ENCODE data around the gene RDX. TPM values are rescaled to one million over a fixed set of nuclear protein-coding genes. Genes with fewer than 3 reads are reported as not detected.

The RDX gene
- total and polyA plus RNA-seq, 2 of the 13 experiments (the other 11 are each of a cell fraction or from before 2014, with no cell fraction given): 20.7 to 63.1 TPM

GRCh38 chr11:110295086-110295485, 1.3 kb downstream of the RDX start (continued):
- no peak for TF ChIP-seq ZNF414 (CRISPR knock-in tag; IDR thresholded peaks at IDR 0.05)

- Histone ChIP-seq H3K4me1 (ENCODE audit: insufficient read depth, low read length) (peaks cover 77% of the 10 kb centered on the region), H4K20me1 (ENCODE audit: insufficient read depth, low read length) (peaks cover 30% of the 10 kb centered on the region)
- intact Hi-C loops (cut with micrococcal nuclease; ENCODE audit: unreplicated experiment): loop anchor here (5.0 kb wide), 1 partner anchor 37 kb away; no protein-coding TSS in a partner anchor
Measured at GRCh38 chr11:110294509-110294908, 1.9 kb downstream of the RDX start.

GRCh38 chr11:110293389-110293788, 3.0 kb downstream of the RDX start:
- intact Hi-C loops (cut with micrococcal nuclease; ENCODE audit: unreplicated experiment): loop anchor here (5.0 kb wide), 1 partner anchor 36 kb away; no protein-coding TSS in a partner anchor
- no TSS peak for BruUV-seq (replicated peaks)

More at GRCh38 chr11:110294509-110294908, 1.9 kb downstream of the RDX start:
- ChIA-PET POLR2A (interaction anchor here (1.2 kb wide), 1 partner anchor 69 kb away, joined by 3 read pairs; no protein-coding TSS in a partner anchor), CTCF (ENCODE audit: low intra/inter-chr PET ratio, low total read pairs) (no interaction called here)
- no peak overlapping the region for H2AFZ ChIP-seq (ENCODE audit: low read length)
- H3K4me2 ChIP-seq (ENCODE audit: low read depth, low read length): peak overlapping the region; percentile 77
- H3K4me3 ChIP-seq (replicated peaks in 1 of 3; ENCODE audit: insufficient read depth in 1 of 3, low read depth in 2 of 3, low read length in 3 of 3): peak overlapping the region; percentile 79 to 92 (median 91); a peak in 4 of 6 replicates
- H3K27ac ChIP-seq (ENCODE audit: extremely low read length, insufficient read depth, low read length): no peak overlapping the region
- TF ChIP-seq ZFP36L2 (CRISPR knock-in tag; IDR thresholded peaks at IDR 0.05) (no peak), KLF12 (CRISPR knock-in tag; IDR thresholded peaks at IDR 0.05; ENCODE audit: borderline replicate concordance) (no peak), HNF4G (IDR thresholded peaks at IDR 0.05; ENCODE audit: borderline replicate concordance, low read depth, low read length) (no peak), HNF4G (CRISPR knock-in tag; IDR thresholded peaks at IDR 0.05; ENCODE audit: borderline replicate concordance, low read depth) (no peak), REPIN1 (CRISPR knock-in tag; IDR thresholded peaks at IDR 0.05; ENCODE audit: borderline replicate concordance, low read depth) (no peak), ZNF615 (CRISPR knock-in tag; IDR thresholded peaks at IDR 0.05; ENCODE audit: borderline replicate concordance) (no peak), PHF20 (CRISPR knock-in tag; IDR thresholded peaks at IDR 0.05) (no peak), ZNF674 (CRISPR knock-in tag; IDR thresholded peaks at IDR 0.05; ENCODE audit: low read depth) (no peak), MTF2 (CRISPR knock-in tag; IDR thresholded peaks at IDR 0.05; ENCODE audit: borderline replicate concordance) (no peak), ZNF547 (CRISPR knock-in tag; IDR thresholded peaks at IDR 0.05) (no peak)
- H3K27me3 ChIP-seq (ENCODE audit: control insufficient read depth in 1 of 2, insufficient read depth in 2 of 2, low read length in 2 of 2): no peaks in the 10 kb centered on the region
- peak overlapping the region; percentile 93; the same call in 1 of the 2 replicates for H3K9ac ChIP-seq (ENCODE audit: insufficient read depth, low read depth, low read length)
- no TSS peak for BruUV-seq (replicated peaks)
- WGBS (ENCODE audit: low lambda C conversion rate): 59% methylated on average over 6 of the region's 6 CpGs
- peaks cover 60% of the 10 kb centered on the region for H3K79me2 ChIP-seq (ENCODE audit: insufficient read depth, low read length)
- in situ Hi-C loops (cut with HindIII; ENCODE audit: extremely low pct_ligation_motif_present, low pct_unique_long_range_greater_than_20kb): no loop called here
- FAIRE-seq (no peak), DNase-seq (ENCODE audit: low spot score) (no peak), ATAC-seq (no peak)
- no peaks in the 10 kb centered on the region for H3K9me3 ChIP-seq (ENCODE audit: low read length)
- no peaks in the 10 kb centered on the region for H3K36me3 ChIP-seq (replicated peaks in 1 of 2; ENCODE audit: control insufficient read depth in 1 of 2, insufficient read depth in 2 of 2, low read length in 2 of 2)

More at GRCh38 chr11:110293389-110293788, 3.0 kb downstream of the RDX start:
- no peak overlapping the region for H2AFZ ChIP-seq (ENCODE audit: low read length)
- no peak overlapping the region for H3K27ac ChIP-seq (ENCODE audit: extremely low read length, insufficient read depth, low read length)
- ChIA-PET CTCF (ENCODE audit: low intra/inter-chr PET ratio, low total read pairs) (no interaction called here), POLR2A (no interaction called here)
- H3K79me2 ChIP-seq (ENCODE audit: insufficient read depth, low read length): peaks cover 71% of the 10 kb centered on the region
- no peaks in the 10 kb centered on the region for H3K9me3 ChIP-seq (ENCODE audit: low read length)
- FAIRE-seq: no peak
- no peak overlapping the region; a peak in 1 of 6 replicates for H3K4me3 ChIP-seq (replicated peaks in 1 of 3; ENCODE audit: insufficient read depth in 1 of 3, low read depth in 2 of 3, low read length in 3 of 3)
- no peak for ATAC-seq
- no peak overlapping the region for H3K9ac ChIP-seq (ENCODE audit: insufficient read depth, low read depth, low read length)
- in situ Hi-C loops (cut with HindIII; ENCODE audit: extremely low pct_ligation_motif_present, low pct_unique_long_range_greater_than_20kb): no loop called here
- H3K4me1 ChIP-seq (ENCODE audit: insufficient read depth, low read length): peaks cover 67% of the 10 kb centered on the region
- H3K36me3 ChIP-seq (replicated peaks in 1 of 2; ENCODE audit: control insufficient read depth in 1 of 2, insufficient read depth in 2 of 2, low read length in 2 of 2): no peaks in the 10 kb centered on the region
- peak overlapping the region; percentile 77 for H3K4me2 ChIP-seq (ENCODE audit: low read depth, low read length)
- H4K20me1 ChIP-seq (ENCODE audit: insufficient read depth, low read length): peaks cover 33% of the 10 kb centered on the region
- no peak for TF ChIP-seq SMAD3 (CRISPR knock-in tag; IDR thresholded peaks at IDR 0.05)
- no peak for TF ChIP-seq ZBTB25 (CRISPR knock-in tag; IDR thresholded peaks at IDR 0.05)
- TF ChIP-seq ZXDC (CRISPR knock-in tag; IDR thresholded peaks at IDR 0.05): no peak
- no peak for TF ChIP-seq MZF1 (CRISPR knock-in tag; IDR thresholded peaks at IDR 0.05; ENCODE audit: borderline replicate concordance)
- TF ChIP-seq NFIB (CRISPR knock-in tag; IDR thresholded peaks at IDR 0.05; ENCODE audit: borderline replicate concordance): no peak
- no peak for TF ChIP-seq ZNF367 (CRISPR knock-in tag; IDR thresholded peaks at IDR 0.05; ENCODE audit: borderline replicate concordance)
- no peak for TF ChIP-seq CENPX (CRISPR knock-in tag; IDR thresholded peaks at IDR 0.05)
- no peak for TF ChIP-seq ZNF709 (CRISPR knock-in tag; IDR thresholded peaks at IDR 0.05)
- no peak for DNase-seq (ENCODE audit: low spot score)
- no peaks in the 10 kb centered on the region for H3K27me3 ChIP-seq (ENCODE audit: control insufficient read depth in 1 of 2, insufficient read depth in 2 of 2, low read length in 2 of 2)
- 83% methylated on average over 4 of the region's 4 CpGs for WGBS (ENCODE audit: low lambda C conversion rate)

Data from HepG2 (cell line).